ENCODE data around the gene MTA3. TPM values are rescaled to one million over a fixed set of nuclear protein-coding genes. Genes with fewer than 3 reads are reported as not detected.

Gene MTA3
- total and polyA plus RNA-seq, 9 of the 15 experiments (the other 6 are each of a cell fraction or from before 2014, with no cell fraction given), result 12.4 to 39.6 (median 23.5) TPM

DNA sequence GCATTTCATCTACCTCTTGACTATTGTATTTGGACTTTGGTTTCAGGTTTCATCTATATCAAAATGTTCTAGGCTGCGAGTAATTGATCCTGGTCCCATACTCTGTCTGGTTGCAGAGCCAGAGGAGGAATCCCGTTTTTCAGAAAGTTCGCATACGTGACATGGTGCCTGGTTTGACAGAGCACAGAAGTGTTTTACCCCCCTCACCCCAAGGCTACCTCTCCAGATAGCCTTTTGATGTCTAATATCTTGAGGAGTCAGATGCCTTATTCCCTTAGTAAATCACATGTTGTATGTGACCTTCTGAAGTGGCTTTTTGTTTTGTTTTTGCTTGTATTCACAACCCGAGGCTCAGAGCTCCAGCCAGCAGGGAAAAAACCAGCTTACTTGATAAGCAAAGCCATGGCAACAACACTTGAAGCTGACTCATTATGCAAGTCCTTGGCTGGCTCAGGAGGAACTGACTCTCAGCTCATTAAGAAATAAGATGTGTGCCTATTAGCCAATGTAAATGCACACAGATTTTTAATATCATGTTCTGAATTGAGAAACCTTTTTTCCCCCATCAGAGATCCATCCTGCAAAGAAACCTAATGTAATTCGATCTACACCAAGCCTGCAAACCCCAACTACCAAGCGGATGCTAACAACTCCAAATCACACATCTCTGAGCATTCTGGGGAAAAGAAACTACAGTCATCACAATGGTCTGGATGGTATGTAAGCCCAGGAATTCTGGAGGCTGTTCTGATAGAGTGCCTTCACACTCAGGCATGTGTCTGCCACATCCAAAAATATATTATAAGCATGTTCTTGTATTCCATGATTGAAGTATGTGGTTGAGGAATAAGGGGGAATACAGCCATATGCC lies 154.1 kb downstream of the MTA3 start (continued):
- no peak for TF ChIP-seq NR1H2 (CRISPR knock-in tag; IDR thresholded peaks at IDR 0.05)
- TF ChIP-seq KLF1 (tag; IDR thresholded peaks at IDR 0.05), result no peak
- TF ChIP-seq CEBPG (CRISPR knock-in tag; IDR thresholded peaks at IDR 0.05), result no peak
- peak; percentile 23 to 75; a peak in 2 of 4 replicates for TF ChIP-seq CEBPG (tag; conservative IDR thresholded peaks at IDR 0.05 in 1 of 2, IDR thresholded peaks at IDR 0.05 in 1 of 2)
- TF ChIP-seq SIN3B (IDR thresholded peaks at IDR 0.05; ENCODE audit: low read depth), result no peak
- 0 out of 2 replicates have a peak, but pooled peaks have one; percentile 5 for TF ChIP-seq ZNF316 (IDR thresholded peaks at IDR 0.05)
- TF ChIP-seq ZBTB7A (IDR thresholded peaks at IDR 0.05; ENCODE audit: borderline replicate concordance, control insufficient read depth, low read depth, low read length), result no peak
- TF ChIP-seq FOXJ2 (tag; IDR thresholded peaks at IDR 0.05), result peak; percentile 96
- TF ChIP-seq MCM3 (IDR thresholded peaks at IDR 0.05), result no peak
- TF ChIP-seq C11orf30 (IDR thresholded peaks at IDR 0.05; ENCODE audit: low read depth), result peak; percentile 42; the same call in 1 of the 2 replicates
- TF ChIP-seq, protein P1, sequence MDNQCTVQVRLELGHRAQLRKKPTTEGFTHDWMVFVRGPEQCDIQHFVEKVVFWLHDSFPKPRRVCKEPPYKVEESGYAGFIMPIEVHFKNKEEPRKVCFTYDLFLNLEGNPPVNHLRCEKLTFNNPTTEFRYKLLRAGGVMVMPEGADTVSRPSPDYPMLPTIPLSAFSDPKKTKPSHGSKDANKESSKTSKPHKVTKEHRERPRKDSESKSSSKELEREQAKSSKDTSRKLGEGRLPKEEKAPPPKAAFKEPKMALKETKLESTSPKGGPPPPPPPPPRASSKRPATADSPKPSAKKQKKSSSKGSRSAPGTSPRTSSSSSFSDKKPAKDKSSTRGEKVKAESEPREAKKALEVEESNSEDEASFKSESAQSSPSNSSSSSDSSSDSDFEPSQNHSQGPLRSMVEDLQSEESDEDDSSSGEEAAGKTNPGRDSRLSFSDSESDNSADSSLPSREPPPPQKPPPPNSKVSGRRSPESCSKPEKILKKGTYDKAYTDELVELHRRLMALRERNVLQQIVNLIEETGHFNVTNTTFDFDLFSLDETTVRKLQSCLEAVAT (IDR thresholded peaks at IDR 0.05), result no peak
- peak; percentile 77 for TF ChIP-seq RFX1 (IDR thresholded peaks at IDR 0.05)
- TF ChIP-seq ZNF586 (CRISPR knock-in tag; conservative IDR thresholded peaks at IDR 0.05), result no peak
- TF ChIP-seq, protein P2, sequence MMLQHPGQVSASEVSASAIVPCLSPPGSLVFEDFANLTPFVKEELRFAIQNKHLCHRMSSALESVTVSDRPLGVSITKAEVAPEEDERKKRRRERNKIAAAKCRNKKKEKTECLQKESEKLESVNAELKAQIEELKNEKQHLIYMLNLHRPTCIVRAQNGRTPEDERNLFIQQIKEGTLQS (IDR thresholded peaks at IDR 0.05), result 0 out of 2 replicates have a peak, but pooled peaks have one; percentile 11
- TF ChIP-seq, protein P2 (CRISPR knock-in tag; conservative IDR thresholded peaks at IDR 0.05), result no peak
- no peak for TF ChIP-seq TEAD1 (CRISPR knock-in tag; IDR thresholded peaks at IDR 0.05)
- TF ChIP-seq JUND (IDR thresholded peaks at IDR 0.05; ENCODE audit: borderline replicate concordance, low read depth, low read length), result 0 out of 2 replicates have a peak, but pooled peaks have one; percentile 5
- TF ChIP-seq JUND (tag; IDR thresholded peaks at IDR 0.05; ENCODE audit: borderline replicate concordance, low read depth, low read length), result peak; percentile 55; the same call in 1 of the 3 replicates
- TF ChIP-seq MEF2A (IDR thresholded peaks at IDR 0.05; ENCODE audit: control insufficient read depth, low read depth, low read length), result no peak

All from K562 (cell line).